ENCODE measurements around the gene KLHL29. TPM values are rescaled to one million over a fixed set of nuclear protein-coding genes. Genes with fewer than 3 reads are reported as not detected.

Gene KLHL29
- total RNA-seq, 1 experiment from 2014 or later, result 2.6 TPM

DNA sequence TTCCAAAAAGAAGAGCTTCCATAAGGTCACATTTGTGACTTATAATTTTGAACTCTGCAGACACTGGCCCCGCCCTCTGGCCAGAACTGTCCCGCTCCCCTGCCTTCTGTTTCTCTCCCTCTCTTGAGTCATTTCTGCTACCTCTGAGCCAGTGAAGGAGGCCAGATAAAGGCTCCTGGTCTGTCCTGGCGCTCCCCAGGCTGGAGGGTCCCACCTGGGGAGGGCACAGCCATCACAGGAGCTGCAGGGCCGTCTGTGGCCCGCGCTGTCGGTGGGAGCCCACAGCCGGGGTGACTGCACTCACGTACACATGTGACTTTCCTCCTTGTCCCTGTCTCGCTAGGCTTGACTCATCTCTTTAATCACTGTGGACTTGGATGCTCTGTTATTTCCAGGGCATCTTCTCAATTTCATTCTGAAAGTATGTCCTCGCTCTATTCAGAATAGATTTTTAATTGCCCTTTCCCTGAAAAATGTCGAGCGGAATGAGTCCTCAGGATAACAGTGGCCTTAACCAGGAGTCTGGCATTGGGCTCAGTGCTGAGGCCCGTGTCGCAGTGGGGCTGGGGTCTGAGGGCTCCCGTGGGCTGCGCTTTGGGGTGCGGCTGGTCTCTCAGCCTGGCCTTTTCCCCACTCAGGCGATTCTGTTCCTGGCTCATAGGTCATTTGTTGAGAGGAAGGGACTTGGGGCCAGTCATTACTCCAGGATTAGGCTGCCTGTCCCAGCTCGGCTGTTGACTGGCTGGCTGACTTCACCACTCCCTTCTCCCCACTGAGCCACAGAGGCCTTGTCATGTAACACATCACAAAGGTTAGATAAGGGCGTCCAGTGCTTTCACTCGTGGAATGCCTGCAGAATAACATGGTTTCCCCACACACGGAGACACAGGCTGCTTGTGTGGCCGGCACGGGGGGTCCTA, 34.5 kb downstream of the KLHL29 start:
- Histone ChIP-seq H3K27ac (ENCODE audit: low read length) (no peak overlapping the region), H3K4me3 (ENCODE audit: low read length) (no peak overlapping the region), H2AFZ (ENCODE audit: low read length) (no peak overlapping the region), H3K4me1 (ENCODE audit: insufficient read depth, low read length) (no peaks in the 10 kb centered on the region), H3F3A (ENCODE audit: low read length, unreplicated experiment) (no peaks in the 10 kb centered on the region), H3K9me2 (replicated peaks; ENCODE audit: low read length) (no peaks in the 10 kb centered on the region), H3K9ac (ENCODE audit: low read length) (no peak overlapping the region), H3K79me2 (ENCODE audit: low read length) (no peaks in the 10 kb centered on the region), H4K20me1 (ENCODE audit: low read length) (no peaks in the 10 kb centered on the region), H3K27me3 (ENCODE audit: low read length) (no peaks in the 10 kb centered on the region), H3K4me2 (ENCODE audit: low read length) (no peak overlapping the region), H3K36me3 (ENCODE audit: low read depth, low read length) (no peaks in the 10 kb centered on the region), H3K9me3 (ENCODE audit: low read length) (no peaks in the 10 kb centered on the region)
- ATAC-seq, result no peak
- ChIA-PET POLR2A (ENCODE audit: unreplicated experiment) (no interaction called here), CTCF (no interaction called here)
- BruUV-seq (replicated peaks), result no TSS peak
- DNase-seq, result no peak
- TF ChIP-seq, protein P1, sequence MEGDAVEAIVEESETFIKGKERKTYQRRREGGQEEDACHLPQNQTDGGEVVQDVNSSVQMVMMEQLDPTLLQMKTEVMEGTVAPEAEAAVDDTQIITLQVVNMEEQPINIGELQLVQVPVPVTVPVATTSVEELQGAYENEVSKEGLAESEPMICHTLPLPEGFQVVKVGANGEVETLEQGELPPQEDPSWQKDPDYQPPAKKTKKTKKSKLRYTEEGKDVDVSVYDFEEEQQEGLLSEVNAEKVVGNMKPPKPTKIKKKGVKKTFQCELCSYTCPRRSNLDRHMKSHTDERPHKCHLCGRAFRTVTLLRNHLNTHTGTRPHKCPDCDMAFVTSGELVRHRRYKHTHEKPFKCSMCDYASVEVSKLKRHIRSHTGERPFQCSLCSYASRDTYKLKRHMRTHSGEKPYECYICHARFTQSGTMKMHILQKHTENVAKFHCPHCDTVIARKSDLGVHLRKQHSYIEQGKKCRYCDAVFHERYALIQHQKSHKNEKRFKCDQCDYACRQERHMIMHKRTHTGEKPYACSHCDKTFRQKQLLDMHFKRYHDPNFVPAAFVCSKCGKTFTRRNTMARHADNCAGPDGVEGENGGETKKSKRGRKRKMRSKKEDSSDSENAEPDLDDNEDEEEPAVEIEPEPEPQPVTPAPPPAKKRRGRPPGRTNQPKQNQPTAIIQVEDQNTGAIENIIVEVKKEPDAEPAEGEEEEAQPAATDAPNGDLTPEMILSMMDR (conservative IDR thresholded peaks at IDR 0.05; ENCODE audit: low read depth, low read length), result no peak
- TF ChIP-seq EZH2phosphoT487 (IDR thresholded peaks at IDR 0.05; ENCODE audit: borderline replicate concordance, low read length) (no peak), EZH2 (IDR thresholded peaks at IDR 0.05; ENCODE audit: low read length, unreplicated experiment) (no peak)
- intact Hi-C loops (cut with micrococcal nuclease), result no loop called here

DNA sequence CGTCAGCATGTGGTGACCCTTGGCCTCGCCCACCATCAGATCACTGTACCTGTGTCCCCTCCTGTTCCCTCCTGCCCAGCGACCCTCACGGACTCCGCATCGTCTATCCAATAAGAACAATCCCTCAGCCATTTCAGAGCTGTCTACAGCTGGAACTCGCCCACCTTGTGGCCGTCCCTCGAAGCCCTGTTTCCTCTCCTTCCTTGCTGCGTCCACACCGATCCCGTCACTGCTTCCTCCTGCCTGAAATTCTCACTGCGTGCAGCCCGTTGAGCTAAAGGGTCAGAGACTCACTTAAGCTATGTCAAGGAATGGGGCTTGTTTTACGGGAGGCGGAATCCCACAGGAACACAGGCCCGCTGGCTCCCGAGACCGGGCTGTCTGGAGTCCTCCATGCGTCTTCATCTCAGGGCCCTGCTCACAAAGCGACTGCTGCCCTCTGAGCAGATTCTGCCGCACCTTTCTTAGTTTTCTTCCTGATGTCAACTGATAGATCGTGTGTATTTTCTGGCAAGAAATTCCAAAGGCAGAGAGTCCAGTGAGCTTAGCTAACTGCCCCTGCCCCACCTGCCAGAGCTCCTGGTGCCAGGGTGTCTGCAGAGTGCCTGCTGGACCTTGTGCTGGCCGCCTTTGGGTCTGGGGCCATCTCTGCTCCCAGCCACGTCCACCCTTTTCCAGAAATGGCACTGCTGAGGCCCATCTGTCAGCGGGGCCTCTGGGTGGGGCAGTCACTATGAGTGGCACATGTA, 35.3 kb downstream of the KLHL29 start:
- no peak for ATAC-seq

More for the DNA sequence above, 35.3 kb downstream of the KLHL29 start:
- Histone ChIP-seq H3K36me3 (ENCODE audit: low read depth, low read length) (no peaks in the 10 kb centered on the region), H4K20me1 (ENCODE audit: low read length) (no peaks in the 10 kb centered on the region), H3K4me1 (ENCODE audit: insufficient read depth, low read length) (no peaks in the 10 kb centered on the region), H3K9ac (ENCODE audit: low read length) (no peak overlapping the region), H2AFZ (ENCODE audit: low read length) (no peak overlapping the region), H3K9me3 (ENCODE audit: low read length) (no peaks in the 10 kb centered on the region), H3K4me3 (ENCODE audit: low read length) (no peak overlapping the region), H3K9me2 (replicated peaks; ENCODE audit: low read length) (no peaks in the 10 kb centered on the region), H3K4me2 (ENCODE audit: low read length) (no peak overlapping the region), H3K79me2 (ENCODE audit: low read length) (no peaks in the 10 kb centered on the region), H3K27ac (ENCODE audit: low read length) (no peak overlapping the region), H3F3A (ENCODE audit: low read length, unreplicated experiment) (no peaks in the 10 kb centered on the region), H3K27me3 (ENCODE audit: low read length) (no peaks in the 10 kb centered on the region)
- intact Hi-C loops (cut with micrococcal nuclease), result no loop called here
- CTCF ChIA-PET, result no interaction called here
- POLR2A ChIA-PET (ENCODE audit: unreplicated experiment), result no interaction called here
- no peak for TF ChIP-seq EZH2 (IDR thresholded peaks at IDR 0.05; ENCODE audit: low read length, unreplicated experiment)
- TF ChIP-seq, protein P1 (conservative IDR thresholded peaks at IDR 0.05; ENCODE audit: low read depth, low read length), result no peak
- no peak for TF ChIP-seq EZH2phosphoT487 (IDR thresholded peaks at IDR 0.05; ENCODE audit: borderline replicate concordance, low read length)
- no peak for DNase-seq
- no TSS peak for BruUV-seq (replicated peaks)
